GM23248 (cell line): ENCODE results near the gene FAM76A. TPM values are rescaled to one million over a fixed set of nuclear protein-coding genes. Genes with fewer than 3 reads are reported as not detected.
"Not testable (repeated sequence)": the region's sequence is repeated elsewhere in the genome, so short reads cannot be mapped to it uniquely, and the experiment has no call there.

Experiments
- DNase-seq: peaks from one replicate; pipeline ENCODE4 v3.0.0-alpha.2; 2015
- H2AFZ ChIP-seq: fragments of 200-600 bp; sonication (generic); 2 replicates; pipeline ENCODE4 v1.6.1; 2016; ENCODE audit warnings: antibody characterized with exemption
- H3F3A ChIP-seq: fragments of 200-600 bp; sonication (generic); 2 replicates; pipeline ENCODE4 v1.6.1; 2016; ENCODE audit warnings: mild to moderate bottlenecking, antibody characterized with exemption, mixed run types; ENCODE audit not compliant: insufficient read depth
- H3K27ac ChIP-seq: fragments of 200-600 bp; sonication (generic); 2 replicates; pipeline ENCODE4 v1.5.1; 2016; ENCODE audit warnings: mild to moderate bottlenecking
- H3K27me3 ChIP-seq: fragments of 200-600 bp; sonication (generic); replicated peaks from 2 replicates; pipeline ENCODE4 v1.6.1; 2016; ENCODE audit warnings: mild to moderate bottlenecking; ENCODE audit not compliant: insufficient read depth
- H3K36me3 ChIP-seq: fragments of 200-600 bp; sonication (generic); 2 replicates; pipeline ENCODE4 v1.6.1; 2016; ENCODE audit warnings: low read depth, mild to moderate bottlenecking
- H3K4me1 ChIP-seq: fragments of 200-600 bp; sonication (generic); 2 replicates; pipeline ENCODE4 v1.6.1; 2016; ENCODE audit warnings: mild to moderate bottlenecking; ENCODE audit not compliant: insufficient read depth
- H3K4me2 ChIP-seq: fragments of 200-600 bp; sonication (generic); one replicate; pipeline ENCODE4 v1.6.1; 2016; ENCODE audit warnings: mild to moderate bottlenecking; ENCODE audit not compliant: unreplicated experiment
- H3K4me3 ChIP-seq: fragments of 200-600 bp; sonication (generic); 2 replicates; pipeline ENCODE4 v1.5.1; 2016; ENCODE audit warnings: mild to moderate bottlenecking
- H3K79me2 ChIP-seq: fragments of 200-600 bp; sonication (generic); 2 replicates; pipeline ENCODE4 v1.6.1; 2016; ENCODE audit warnings: mild to moderate bottlenecking; ENCODE audit not compliant: insufficient read depth
- H3K9ac ChIP-seq: fragments of 200-600 bp; sonication (generic); 2 replicates; pipeline ENCODE4 v1.6.1; 2016; ENCODE audit warnings: mild to moderate bottlenecking
- H3K9me2 ChIP-seq: fragments of 200-600 bp; sonication (generic); 2 replicates; pipeline ENCODE4 v1.6.1; 2016; ENCODE audit warnings: mixed run types, mild to moderate bottlenecking, moderate library complexity; ENCODE audit not compliant: insufficient read depth
- H3K9me3 ChIP-seq: fragments of 200-600 bp; sonication (generic); one replicate; pipeline ENCODE4 v1.6.1; 2017; ENCODE audit warnings: low read depth
- H4K20me1 ChIP-seq: fragments of 200-600 bp; sonication (generic); 2 replicates; pipeline ENCODE4 v1.6.0; 2016; ENCODE audit not compliant: insufficient read depth
- EZH2 ChIP-seq: fragments of 200-600 bp; sonication (generic); IDR thresholded peaks from 2 replicates; pipeline ENCODE4 v1.6.1; 2018; ENCODE audit warnings: antibody characterized with exemption, mild to moderate bottlenecking; ENCODE audit not compliant: insufficient read depth, poor library complexity, severe bottlenecking
- EZH2phosphoT487 ChIP-seq: fragments of 200-600 bp; sonication (generic); IDR thresholded peaks from 2 replicates; pipeline ENCODE4 v1.6.1; 2018; ENCODE audit warnings: antibody characterized with exemption, moderate library complexity, mild to moderate bottlenecking, low read depth; ENCODE audit not compliant: insufficient read depth
- whole genome bisulfite sequencing, 2 experiments: methylation state at CpG; one replicate each; pipeline ENCODE4 v1.1.6; 2015 to 2017; ENCODE audit warnings: low lambda C conversion rate in 2 of 2, low coverage in 1 of 2; ENCODE audit errors: missing lambda C conversion rate in 2 of 2; 5-methylcytosine and 5-hydroxymethylcytosine counted together
- in situ Hi-C: fragments of 300-500 bp; cut with MboI; formaldehyde crosslinking; loops from 2 replicates; pipeline ENCODE4 v1.15.0; 2020
- polyA plus RNA-seq: library from polyadenylated mRNA; unstranded; fragments of >200 nt; fragmentation: Nextera tagmentation; extraction: Ambion mirVana; gene quantifications from 2 replicates; pipeline ENCODE4 v1.2.1, GENCODE V29; 2016
- total RNA-seq: library from RNA; depleted of rRNA; stranded (reverse); fragments of >200 nt; shearing (Covaris generic); gene quantifications from 2 replicates; pipeline ENCODE4 v1.2.3, GENCODE V29; 2014

FAM76A gene
- total and polyA plus RNA-seq, 2 experiments from 2014 or later, result 6.9 to 10.2 TPM

DNA sequence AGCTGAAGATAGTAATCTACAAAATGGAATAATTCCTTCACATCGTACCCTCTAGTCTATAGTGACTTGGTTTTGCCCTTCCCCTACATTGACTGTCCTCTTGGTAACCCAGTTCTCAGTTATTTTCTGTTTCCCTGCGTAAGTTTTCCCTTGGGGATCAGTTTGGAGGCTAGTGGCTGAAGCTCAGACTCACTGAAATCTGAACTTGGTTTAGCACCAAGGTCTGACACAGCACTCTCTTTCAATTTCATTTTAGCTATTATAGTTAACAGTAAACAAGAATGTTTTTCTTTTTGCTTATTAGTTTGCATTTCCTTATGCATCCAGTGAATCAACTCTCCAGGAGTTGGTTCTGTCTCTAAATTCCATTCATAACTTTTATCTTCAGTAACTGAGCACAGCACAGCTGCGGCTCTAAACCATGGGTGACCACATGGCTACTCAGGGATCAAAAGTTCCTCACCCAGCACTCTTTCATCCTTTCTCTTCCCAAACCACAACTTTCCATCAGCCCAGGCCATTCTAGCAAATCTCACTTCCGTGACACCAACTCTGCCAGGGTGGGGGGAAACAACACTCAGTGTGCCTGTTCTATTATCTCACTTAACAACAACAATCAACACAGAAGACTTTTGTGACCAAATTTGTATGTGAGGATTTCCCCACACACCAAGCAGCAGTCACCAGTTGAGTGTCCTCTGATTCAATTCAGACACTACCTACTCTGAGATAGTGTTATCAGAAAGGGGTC lies 36.2 kb upstream of the FAM76A start:
- no peaks in the 10 kb centered on the region for H4K20me1 ChIP-seq
- H2AFZ ChIP-seq, result peak overlapping the region; percentile 77
- in situ Hi-C loops, result no loop called here
- H3K27ac ChIP-seq, result peak overlapping the region; percentile 45
- DNase-seq, result peak; percentile 76
- peaks cover 15% of the 10 kb centered on the region for H3F3A ChIP-seq
- TF ChIP-seq EZH2phosphoT487 (no peak), EZH2 (no peak)
- no peaks in the 10 kb centered on the region for H3K79me2 ChIP-seq
- no peaks in the 10 kb centered on the region for H3K9me2 ChIP-seq
- H3K36me3 ChIP-seq, result no peaks in the 10 kb centered on the region
- peak overlapping the region; percentile 32 for H3K4me3 ChIP-seq
- no peaks in the 10 kb centered on the region for H3K9me3 ChIP-seq
- H3K4me1 ChIP-seq, result peaks cover 14% of the 10 kb centered on the region
- 0 out of 2 replicates have a peak overlapping the region, but pooled peaks have one; percentile 0 for H3K9ac ChIP-seq
- H3K4me2 ChIP-seq, result peak overlapping the region; percentile 72
- H3K27me3 ChIP-seq, result no peaks in the 10 kb centered on the region
- 26 to 27% methylated on average over 4 of the region's 4 CpGs for WGBS, 2 experiments

DNA sequence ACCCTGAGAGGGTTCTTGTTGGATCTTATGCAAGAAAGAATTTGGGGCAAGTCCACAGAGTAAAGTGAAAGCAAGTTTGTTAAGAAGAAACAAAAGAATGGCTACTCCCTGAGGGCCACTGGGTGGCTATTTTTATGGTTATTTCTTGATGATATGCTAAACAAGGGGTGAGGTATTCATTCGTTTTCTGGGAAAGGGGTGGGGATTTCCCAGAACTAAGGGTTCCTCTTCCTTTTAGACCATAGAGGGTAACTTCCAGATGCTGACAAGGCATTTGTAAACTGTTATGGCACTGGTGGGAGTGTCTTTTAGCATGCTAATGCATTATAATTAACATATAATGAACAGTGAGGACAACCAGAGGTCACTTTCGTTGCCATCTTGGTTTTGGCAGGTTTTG lies 35.6 kb upstream of the FAM76A start:
- in situ Hi-C loops, result no loop called here
- H3K9me2 ChIP-seq, result no peaks in the 10 kb centered on the region
- TF ChIP-seq EZH2, result no peak
- H3K4me2 ChIP-seq, result peak overlapping the region; percentile 72
- 81 to 88% methylated on average over 2 of the region's 2 CpGs for WGBS, 2 experiments
- no peaks in the 10 kb centered on the region for H3K79me2 ChIP-seq
- H3K27me3 ChIP-seq, result no peaks in the 10 kb centered on the region
- peak overlapping the region; percentile 45; the same call in 1 of the 2 replicates for H3K27ac ChIP-seq
- no peak for DNase-seq
- no peaks in the 10 kb centered on the region for H3K9me3 ChIP-seq
- H2AFZ ChIP-seq, result peak overlapping the region; percentile 77
- peak overlapping the region; percentile 32 for H3K4me3 ChIP-seq
- H4K20me1 ChIP-seq, result no peaks in the 10 kb centered on the region
- H3K36me3 ChIP-seq, result no peaks in the 10 kb centered on the region
- H3K9ac ChIP-seq, result 0 out of 2 replicates have a peak overlapping the region, but pooled peaks have one; percentile 0
- H3K4me1 ChIP-seq, result peaks cover 14% of the 10 kb centered on the region
- peaks cover 15% of the 10 kb centered on the region for H3F3A ChIP-seq

DNA sequence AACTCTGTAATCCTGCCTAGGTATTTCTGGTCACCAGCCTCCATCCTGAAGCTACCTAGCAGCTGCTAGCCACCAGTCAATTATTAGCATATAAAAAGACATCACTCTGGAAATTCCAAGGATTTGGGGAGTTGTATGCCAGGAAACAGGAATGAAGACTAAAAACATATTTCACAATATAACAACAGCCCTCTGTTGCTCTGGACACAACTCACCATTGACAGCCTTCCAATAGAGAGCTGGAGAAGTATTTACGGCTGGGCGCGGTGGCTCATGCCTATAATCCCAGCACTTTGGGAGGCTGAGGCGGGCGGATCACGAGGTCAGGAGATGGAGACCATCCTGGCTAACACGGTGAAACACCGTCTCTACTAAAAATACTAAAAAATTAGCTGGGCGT lies 28.9 kb upstream of the FAM76A start:
- H3F3A ChIP-seq, H3K9me2 ChIP-seq, H3K4me3 ChIP-seq, H3K36me3 ChIP-seq, H3K9me3 ChIP-seq, H3K27ac ChIP-seq, H3K4me1 ChIP-seq, H4K20me1 ChIP-seq, in situ Hi-C loops, H2AFZ ChIP-seq, H3K9ac ChIP-seq, DNase-seq, H3K4me2 ChIP-seq, H3K79me2 ChIP-seq: not testable (repeated sequence)
- peaks cover 11% of the 10 kb centered on the region for H3K27me3 ChIP-seq
- WGBS, 2 experiments, result 24 to 39% methylated on average over 9 of the region's 9 CpGs

DNA sequence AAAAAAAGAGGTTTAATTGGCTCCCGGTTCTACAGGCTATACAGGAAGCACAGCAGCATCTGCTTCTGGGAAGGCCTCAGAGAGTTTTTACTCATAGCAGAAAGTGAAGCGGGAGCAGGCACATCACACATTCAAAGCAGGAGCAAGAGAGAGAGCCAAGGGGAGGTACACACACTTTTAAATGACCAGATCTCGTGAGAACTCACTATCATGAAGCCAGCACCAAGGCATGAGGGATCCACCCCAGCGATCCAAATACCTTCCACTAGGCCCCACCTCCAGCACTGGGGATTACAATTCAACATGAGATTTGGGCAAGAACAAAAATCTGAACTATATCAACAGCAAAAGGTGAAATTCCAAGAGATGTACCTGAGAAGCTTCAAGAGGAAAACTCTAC lies 20.8 kb upstream of the FAM76A start:
- in situ Hi-C loops, result no loop called here
- Histone ChIP-seq H3K4me2 (no peak overlapping the region), H3K9ac (no peak overlapping the region), H3K9me2 (no peaks in the 10 kb centered on the region), H3K4me1 (no peaks in the 10 kb centered on the region), H3K4me3 (no peak overlapping the region), H2AFZ (no peak overlapping the region), H3K27me3 (peaks cover 6% of the 10 kb centered on the region; the same call in 1 of the 2 replicates), H3K27ac (no peak overlapping the region), H3K79me2 (no peaks in the 10 kb centered on the region), H3K36me3 (no peaks in the 10 kb centered on the region), H3F3A (no peaks in the 10 kb centered on the region), H3K9me3 (no peaks in the 10 kb centered on the region), H4K20me1 (no peaks in the 10 kb centered on the region)
- no peak for DNase-seq
- 75 to 84% methylated on average over 4 of the region's 4 CpGs for WGBS, 2 experiments
- TF ChIP-seq EZH2, result no peak
- TF ChIP-seq EZH2phosphoT487, result no peak
